NCI-H2029 (cell line): ENCODE results near the gene CHRNE.

Source experiments
- DNase-seq: peaks from one replicate; lab custom pipeline; 2025; lab: John Stamatoyannopoulos, UW

Gene CHRNE

DNA sequence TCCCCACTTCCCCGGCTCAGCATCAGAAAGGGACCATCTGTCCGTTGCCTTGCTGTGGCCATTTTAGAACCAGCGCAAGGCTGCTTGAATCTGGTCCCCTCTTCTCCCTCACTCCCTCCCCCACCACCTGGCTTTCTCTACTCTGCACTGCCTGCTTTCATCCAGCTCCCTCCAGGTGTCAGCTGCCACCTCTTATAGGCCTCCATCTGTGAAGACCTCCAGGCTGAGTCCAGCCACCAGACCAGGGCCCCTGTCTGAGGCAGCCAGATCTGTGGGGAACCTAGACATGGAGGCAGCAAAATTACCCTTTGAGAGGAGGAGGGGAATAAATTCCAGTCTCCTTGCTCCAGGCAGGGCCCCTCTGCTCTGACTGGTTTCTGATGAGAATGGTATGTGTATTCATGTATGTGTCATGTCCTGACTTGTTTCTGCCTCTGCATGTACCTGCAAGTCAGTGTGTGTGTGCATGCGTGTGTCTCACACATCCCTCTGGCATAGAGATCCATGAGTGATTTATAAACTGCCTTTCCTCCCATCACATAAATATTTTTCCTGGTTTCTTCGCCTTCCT, 48.7 kb downstream of the CHRNE start:
- no peak for DNase-seq

DNA sequence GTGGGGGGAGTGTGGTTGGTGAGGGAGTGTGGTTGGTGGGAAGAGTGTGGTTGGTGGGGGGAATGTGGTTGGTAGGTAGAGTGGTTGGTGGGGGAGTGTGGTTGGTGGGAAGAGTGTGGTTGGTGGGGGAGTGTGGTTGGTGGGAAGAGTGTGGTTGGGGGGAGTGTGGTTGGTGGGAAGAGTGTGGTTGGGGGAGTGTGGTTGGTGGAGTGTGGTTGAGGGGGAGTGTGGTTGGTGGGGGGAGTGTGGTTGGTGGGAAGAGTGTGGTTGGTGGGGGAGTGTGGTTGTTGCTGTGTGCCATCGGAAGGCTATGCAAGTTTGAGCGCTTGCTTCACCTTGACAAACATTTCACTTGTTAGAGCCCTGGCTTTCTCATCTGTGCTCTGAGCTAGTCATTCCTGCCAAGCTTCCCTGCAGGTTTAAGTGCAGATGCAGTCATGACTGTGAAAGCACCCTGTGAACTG, 49.7 kb downstream of the CHRNE start:
- no peak for DNase-seq

DNA sequence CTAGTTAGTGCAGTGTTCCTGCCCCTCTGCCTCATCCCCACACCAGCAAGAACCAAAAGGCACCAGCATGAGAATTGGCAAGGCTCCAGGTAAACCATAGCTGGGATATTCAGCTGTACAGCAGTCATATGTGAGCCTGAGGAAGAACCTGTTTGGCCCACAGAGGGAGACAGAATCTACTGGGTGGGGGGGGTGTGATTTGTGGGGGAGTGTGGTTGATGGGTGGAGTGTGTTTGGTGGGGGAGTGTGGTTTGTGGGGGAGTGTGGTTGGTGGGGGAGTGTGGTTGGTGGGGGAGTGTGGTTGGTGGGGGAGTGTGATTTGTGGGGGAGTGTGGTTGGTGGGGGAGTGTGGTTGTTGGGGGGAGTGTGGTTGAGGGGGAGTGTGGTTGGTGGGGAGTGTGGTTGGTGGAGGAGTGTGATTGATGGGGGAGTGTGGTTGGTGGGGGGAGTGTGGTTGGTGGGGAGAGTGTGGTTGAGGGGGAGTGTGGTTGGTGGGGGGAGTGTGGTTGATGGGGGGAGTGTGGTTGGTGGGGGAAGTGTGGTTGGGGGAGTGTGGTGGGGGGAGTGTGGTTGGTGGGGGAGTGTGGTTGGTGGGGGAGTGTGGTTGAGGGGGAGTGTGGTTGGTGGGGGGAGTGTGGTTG, 50.2 kb downstream of the CHRNE start:
- no peak for DNase-seq

DNA sequence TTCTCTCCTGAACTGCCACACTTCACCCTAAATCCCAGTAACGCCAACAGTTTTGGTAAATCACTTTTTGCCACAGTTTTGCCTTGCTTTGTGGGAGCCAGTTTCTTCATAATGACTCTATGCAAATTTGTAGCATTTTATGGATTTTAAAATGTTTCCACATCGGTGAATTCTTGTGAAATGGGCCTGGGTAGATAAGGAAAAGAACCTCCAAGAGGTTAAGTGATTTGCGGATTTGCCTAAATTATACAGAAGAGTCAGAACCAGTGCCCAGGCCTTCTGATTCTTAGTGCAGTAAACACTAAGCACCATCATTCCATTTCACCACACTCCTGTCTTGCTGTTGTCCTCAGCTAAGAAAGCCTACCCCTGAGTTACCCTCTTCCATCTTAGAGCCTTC, 51.8 kb downstream of the CHRNE start:
- DNase-seq, result no peak

DNA sequence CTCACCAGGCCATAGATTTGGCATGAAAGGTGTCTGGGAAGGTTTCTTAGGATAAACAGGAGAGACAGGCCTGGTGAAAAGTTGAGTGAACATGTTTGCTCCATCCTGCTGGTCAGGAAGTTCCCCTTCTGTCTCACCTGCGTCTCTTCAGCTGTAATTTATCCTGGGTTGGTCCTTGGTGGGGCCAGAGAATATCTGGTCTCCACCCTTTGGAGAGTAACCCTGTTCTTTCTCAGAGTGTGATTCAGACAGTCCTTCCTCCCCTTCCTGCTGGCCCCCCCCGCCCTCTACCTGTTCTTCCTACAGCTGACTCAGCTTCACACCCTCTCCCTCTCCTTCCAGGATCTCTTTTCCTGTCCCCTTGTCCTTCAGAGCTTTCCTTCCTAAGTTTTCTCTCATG, 52.7 kb downstream of the CHRNE start:
- DNase-seq, result no peak

DNA sequence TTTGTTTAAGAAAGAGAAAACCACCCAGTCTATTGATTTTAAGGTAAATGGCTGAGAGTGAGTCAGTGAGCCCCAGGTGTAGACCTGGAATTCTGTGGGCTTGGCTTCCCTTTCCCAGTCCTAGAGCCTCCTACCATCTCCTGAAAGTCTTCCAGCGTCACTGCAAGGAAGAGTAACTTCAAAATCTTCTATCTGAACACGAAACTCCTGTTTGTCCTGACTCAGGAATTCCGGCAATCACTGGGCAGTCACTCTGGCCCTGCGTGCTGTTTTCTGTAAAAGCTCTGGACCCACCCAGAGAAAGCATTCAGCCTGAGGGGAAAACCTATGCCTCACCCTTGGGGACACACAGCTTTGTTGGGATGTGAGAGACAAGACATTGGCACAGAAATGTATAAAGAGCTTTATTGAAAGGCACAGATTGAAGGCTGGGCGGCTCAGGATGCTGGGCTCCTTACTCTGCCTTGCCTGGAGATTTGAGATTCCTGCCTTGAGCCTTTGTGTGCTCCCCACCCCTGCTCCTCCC, 53.8 kb downstream of the CHRNE start:
- no peak for DNase-seq
